ENCODE results near the gene SRCIN1. TPM values are rescaled to one million over a fixed set of nuclear protein-coding genes. Genes with fewer than 3 reads are reported as not detected.
A peak's percentile ranks its signal among the peaks of the same experiment; 100 is the strongest.

Gene SRCIN1
- total RNA-seq, 1 experiment from 2014 or later: 0.02 TPM

GRCh38 chr17:38585918-38586529 is 19.7 kb downstream of the SRCIN1 start:
- Histone ChIP-seq H3K27me3 (peaks cover 16% of the 10 kb centered on the region; the same call in 1 of the 2 replicates), H3K9me3 (replicated peaks) (no peaks in the 10 kb centered on the region), H3K36me3 (no peaks in the 10 kb centered on the region), H3K4me1 (peaks cover 22% of the 10 kb centered on the region), H3K4me3 (no peak overlapping the region), H3K27ac (no peak overlapping the region)
- DNase-seq: no peak

GRCh38 chr17:38585056-38585917 is 20.5 kb downstream of the SRCIN1 start:
- H3K36me3 ChIP-seq: no peaks in the 10 kb centered on the region
- no peak overlapping the region for H3K4me3 ChIP-seq
- peaks cover 23% of the 10 kb centered on the region for H3K4me1 ChIP-seq
- peak; percentile 49 to 55 for DNase-seq
- H3K9me3 ChIP-seq (replicated peaks): no peaks in the 10 kb centered on the region
- no peak overlapping the region for H3K27ac ChIP-seq
- peaks cover 16% of the 10 kb centered on the region; the same call in 1 of the 2 replicates for H3K27me3 ChIP-seq

GRCh38 chr17:38584350-38584925 is 21.3 kb downstream of the SRCIN1 start:
- DNase-seq: peak; percentile 56 to 71
- peaks cover 16% of the 10 kb centered on the region; the same call in 1 of the 2 replicates for H3K27me3 ChIP-seq

GRCh38 chr17:38583828-38584349 is 21.9 kb downstream of the SRCIN1 start:
- Histone ChIP-seq H3K4me1 (peaks cover 33% of the 10 kb centered on the region), H3K27me3 (peaks cover 16% of the 10 kb centered on the region; the same call in 1 of the 2 replicates), H3K9me3 (replicated peaks) (no peaks in the 10 kb centered on the region), H3K27ac (no peak overlapping the region), H3K4me3 (no peak overlapping the region), H3K36me3 (no peaks in the 10 kb centered on the region)
- DNase-seq: no peak

More at GRCh38 chr17:38584350-38584925, 21.3 kb downstream of the SRCIN1 start:
- Histone ChIP-seq H3K9me3 (replicated peaks) (no peaks in the 10 kb centered on the region), H3K27ac (no peak overlapping the region), H3K4me1 (peaks cover 31% of the 10 kb centered on the region), H3K36me3 (no peaks in the 10 kb centered on the region), H3K4me3 (no peak overlapping the region)

- no peak for DNase-seq
- H3K27me3 ChIP-seq: peaks cover 14% of the 10 kb centered on the region; the same call in 1 of the 2 replicates
- peaks cover 33% of the 10 kb centered on the region for H3K4me1 ChIP-seq
- H3K36me3 ChIP-seq: no peaks in the 10 kb centered on the region
- no peaks in the 10 kb centered on the region for H3K9me3 ChIP-seq (replicated peaks)
- H3K27ac ChIP-seq: no peak overlapping the region
- H3K4me3 ChIP-seq: no peak overlapping the region
These were observed 22.6 kb downstream of the SRCIN1 start for GRCh38 chr17:38583176-38583575.

GRCh38 chr17:38582069-38582468 is 23.7 kb downstream of the SRCIN1 start:
- H3K4me1 ChIP-seq: peaks cover 33% of the 10 kb centered on the region
- H3K36me3 ChIP-seq: no peaks in the 10 kb centered on the region
- no peak overlapping the region for H3K4me3 ChIP-seq
- H3K9me3 ChIP-seq (replicated peaks): no peaks in the 10 kb centered on the region
- H3K27me3 ChIP-seq: peaks cover 10% of the 10 kb centered on the region; the same call in 1 of the 2 replicates
- DNase-seq: no peak
- H3K27ac ChIP-seq: no peak overlapping the region

- DNase-seq: peak; percentile 92 to 93
- Histone ChIP-seq H3K4me3 (no peak overlapping the region), H3K9me3 (replicated peaks) (no peaks in the 10 kb centered on the region), H3K4me1 (peaks cover 23% of the 10 kb centered on the region), H3K27me3 (peaks cover 10% of the 10 kb centered on the region; the same call in 1 of the 2 replicates), H3K36me3 (no peaks in the 10 kb centered on the region), H3K27ac (no peak overlapping the region)
These were observed 25.8 kb downstream of the SRCIN1 start for GRCh38 chr17:38579934-38580333.

- Histone ChIP-seq H3K4me1 (peaks cover 14% of the 10 kb centered on the region), H3K4me3 (no peak overlapping the region), H3K27ac (no peak overlapping the region), H3K36me3 (no peaks in the 10 kb centered on the region), H3K9me3 (replicated peaks) (no peaks in the 10 kb centered on the region), H3K27me3 (peaks cover 10% of the 10 kb centered on the region; the same call in 1 of the 2 replicates)
- DNase-seq: no peak
These were observed 26.7 kb downstream of the SRCIN1 start for GRCh38 chr17:38579083-38579480.

GRCh38 chr17:38578229-38579082 is 27.3 kb downstream of the SRCIN1 start:
- H3K27ac ChIP-seq: no peak overlapping the region
- H3K4me3 ChIP-seq: no peak overlapping the region
- H3K27me3 ChIP-seq: peaks cover 11% of the 10 kb centered on the region; the same call in 1 of the 2 replicates
- no peaks in the 10 kb centered on the region for H3K36me3 ChIP-seq
- no peaks in the 10 kb centered on the region for H3K9me3 ChIP-seq (replicated peaks)
- no peak for DNase-seq
- peaks cover 11% of the 10 kb centered on the region for H3K4me1 ChIP-seq

- no peak overlapping the region for H3K4me3 ChIP-seq
- H3K27ac ChIP-seq: no peak overlapping the region
- H3K4me1 ChIP-seq: peaks cover 13% of the 10 kb centered on the region
- H3K27me3 ChIP-seq: peaks cover 17% of the 10 kb centered on the region
- H3K36me3 ChIP-seq: no peaks in the 10 kb centered on the region
- DNase-seq: no peak
- H3K9me3 ChIP-seq (replicated peaks): no peaks in the 10 kb centered on the region
These were observed 28.0 kb downstream of the SRCIN1 start for GRCh38 chr17:38577645-38578173.

GRCh38 chr17:38577244-38577643 is 28.5 kb downstream of the SRCIN1 start:
- DNase-seq: no peak
- Histone ChIP-seq H3K27me3 (peaks cover 17% of the 10 kb centered on the region), H3K4me1 (peaks cover 13% of the 10 kb centered on the region), H3K9me3 (replicated peaks) (no peaks in the 10 kb centered on the region), H3K36me3 (no peaks in the 10 kb centered on the region), H3K4me3 (no peak overlapping the region), H3K27ac (no peak overlapping the region)

GRCh38 chr17:38575781-38576180 is 30.0 kb downstream of the SRCIN1 start:
- H3K9me3 ChIP-seq (replicated peaks): no peaks in the 10 kb centered on the region
- H3K4me1 ChIP-seq: peaks cover 16% of the 10 kb centered on the region
- no peak overlapping the region for H3K27ac ChIP-seq
- DNase-seq: no peak
- H3K36me3 ChIP-seq: no peaks in the 10 kb centered on the region
- H3K4me3 ChIP-seq: no peak overlapping the region
- H3K27me3 ChIP-seq: peaks cover 30% of the 10 kb centered on the region

GRCh38 chr17:38574712-38575111 is 31.0 kb downstream of the SRCIN1 start:
- H3K36me3 ChIP-seq: no peaks in the 10 kb centered on the region
- DNase-seq: no peak

More at GRCh38 chr17:38574712-38575111, 31.0 kb downstream of the SRCIN1 start:
- Histone ChIP-seq H3K27ac (no peak overlapping the region), H3K9me3 (replicated peaks) (no peaks in the 10 kb centered on the region), H3K4me3 (no peak overlapping the region), H3K4me1 (peaks cover 10% of the 10 kb centered on the region), H3K27me3 (peaks cover 32% of the 10 kb centered on the region)

Data from SJCRH30 (cell line).